Erythroblast (primary cell): ENCODE results near the gene FES.

ENCODE experiments used
- DNase-seq, 2 experiments: peaks; one replicate each; lab custom pipeline; 2025; lab: John Stamatoyannopoulos, UW
- GATA1 ChIP-seq: IDR thresholded peaks from 2 replicates; pipeline ENCODE4 v1.6.1; 2011; ENCODE audit warnings: low read depth, mild to moderate bottlenecking, control low read depth, low read length, moderate library complexity
- POLR2A ChIP-seq: IDR thresholded peaks from 2 replicates; pipeline ENCODE4 v1.6.1; 2011; ENCODE audit warnings: mild to moderate bottlenecking, low read length

FES gene

GRCh38 chr15:90936823-90937222 is 52.5 kb downstream of the FES start:
- TF ChIP-seq POLR2A = no peak
- no peak for TF ChIP-seq GATA1
- DNase-seq = no peak

GRCh38 chr15:90938261-90938660 is 54.0 kb downstream of the FES start:
- TF ChIP-seq GATA1 (no peak), POLR2A (no peak)
- no peak for DNase-seq

GRCh38 chr15:90939756-90940155 is 55.5 kb downstream of the FES start:
- DNase-seq = no peak
- no peak for TF ChIP-seq POLR2A
- TF ChIP-seq GATA1 = no peak

- no peak for DNase-seq
- TF ChIP-seq POLR2A (no peak), GATA1 (no peak)
Observed at GRCh38 chr15:90941038-90941437, 56.7 kb downstream of the FES start.

- DNase-seq = no peak
Observed at GRCh38 chr15:90942354-90943120, 58.2 kb downstream of the FES start.

GRCh38 chr15:90945091-90945490 is 60.8 kb downstream of the FES start:
- TF ChIP-seq POLR2A (no peak), GATA1 (no peak)
- DNase-seq = no peak

More at GRCh38 chr15:90942354-90943120, 58.2 kb downstream of the FES start:
- TF ChIP-seq POLR2A (no peak), GATA1 (no peak)
